Adrenal gland (tissue), 12 donors: ENCODE results near the gene OTC. TPM values are rescaled to one million over a fixed set of nuclear protein-coding genes. Genes with fewer than 3 reads are reported as not detected.
A peak's percentile ranks its signal among the peaks of the same experiment; 100 is the strongest.

ENCODE experiments used
- DNase-seq, 7 donors: peaks; one replicate each; pipeline ENCODE4 v3.0.0-alpha.2; 2019 to 2020
- H3K27ac ChIP-seq, 5 donors: fragments of 200-600 bp; sonication (generic) in 4 of 5; 1 replicate in 3 of 5; 2 replicates in 2 of 5; pipeline versions ENCODE4 v1.5.1 to v1.8.0; 2016 to 2020; ENCODE audit warnings: mild to moderate bottlenecking in 1 of 5
- H3K27me3 ChIP-seq: fragments of 200-600 bp; 2 replicates; pipeline ENCODE4 v1.8.0; 2021
- H3K36me3 ChIP-seq, 2 donors: fragments of 200-600 bp; replicated peaks in 1 of 2; 1 replicate in 1 of 2; 2 replicates in 1 of 2; pipeline versions ENCODE4 v1.5.1 to v1.8.0; 2018 to 2022
- H3K4me1 ChIP-seq, 2 donors: fragments of 200-600 bp; replicated peaks in 1 of 2; 1 replicate in 1 of 2; 2 replicates in 1 of 2; pipeline versions ENCODE4 v1.5.1 to v1.8.0; 2018 to 2021
- H3K4me3 ChIP-seq, 4 donors: fragments of 200-600 bp; sonication (generic) in 3 of 4; one replicate each; pipeline ENCODE4 v1.5.1; 2016 to 2018
- H3K9me3 ChIP-seq, 3 donors: fragments of 200-600 bp; sonication (generic) in 1 of 3; replicated peaks in 1 of 3; 1 replicate in 2 of 3; 2 replicates in 1 of 3; pipeline versions ENCODE4 v1.5.1 to v1.8.0; 2016 to 2021
- CTCF ChIP-seq, 6 experiments: fragments of 450-650 bp in 4 of 6; fragments of 200-600 bp in 2 of 6; sonication (generic) in 1 of 6; IDR thresholded peaks; 1 replicate in 5 of 6; 2 replicates in 1 of 6; pipeline versions ENCODE4 v1.5.1 to v1.8.0; 2016 to 2021; ENCODE audit warnings: antibody characterized with exemption in 6 of 6, mild to moderate bottlenecking in 2 of 6, moderate library complexity in 1 of 6
- POLR2A ChIP-seq, 2 donors: fragments of 450-650 bp; IDR thresholded peaks; one replicate each; pipeline ENCODE4 v1.6.1; 2017; ENCODE audit warnings: antibody characterized with exemption in 2 of 2, mild to moderate bottlenecking in 2 of 2, moderate library complexity in 1 of 2
- WGBS, 4 donors: extraction: QIAGEN DNeasy Blood & Tissue Kit in 2 of 4; methylation state at CpG; one replicate each; pipeline versions ENCODE4 v1.1.5 to v1.1.7; 2013 to 2017; 5-methylcytosine and 5-hydroxymethylcytosine counted together
- intact Hi-C, 2 donors: fragments of 100-400 bp; cut with DNase I; formaldehyde crosslinking; loops; one replicate each; pipeline versions ENCODE4 v1.14.1 to v1.15.0; 2022 to 2023
- polyA plus RNA-seq, 3 donors: library from polyadenylated mRNA; stranded (reverse); fragments of 200-250 nt in 2 of 3; fragments of 350-450 nt in 1 of 3; fragmentation: Illumina TruSeq in 1 of 3; extraction: RNeasy Lipid Tissue Mini Kit (QIAGEN cat#74804) in 1 of 3; gene quantifications; one replicate each; pipeline ENCODE4 v1.2.3, GENCODE V29; 2013 to 2014
- total RNA-seq, 9 donors: library from RNA; depleted of rRNA in 4 of 9; stranded (reverse); fragments of >200 nt in 4 of 9; fragments of 120-200 nt in 1 of 9; fragmentation: NEBNext Ultra II Directional in 1 of 9; extraction: Animal tissue kit (Norgen Biotek cat#: 25700) in 1 of 9; gene quantifications; one replicate each; pipeline versions ENCODE4 v1.1.0 to v1.2.4, GENCODE V29; 2013 to 2023
- donor health status: healthy with polysubstance abuse.
- donor health status: Bipolar disorder and iron deficiency.
- donor health status: DM: yes; HTN: yes; CAD: no.
- donor health status: DM: no; HTN: no; CAD: no.
- donor health status: DM: no; HTN: no; CAD: no.
- donor health status: DM: yes; HTN: yes; CAD: no.

The OTC gene
- total and polyA plus RNA-seq, 12 donors = 0.14 to 0.54 (median 0.21) TPM; not detected in 8

GRCh38 chrX:38379088-38379487 lies 26.7 kb downstream of the OTC start:
- Histone ChIP-seq H3K27ac (no peak overlapping the region), H3K27me3 (peaks cover 19% of the 10 kb centered on the region), H3K4me3 (no peak overlapping the region), H3K36me3 (no peaks in the 10 kb centered on the region), H3K4me1 (no peaks in the 10 kb centered on the region), H3K9me3 (no peaks in the 10 kb centered on the region)
- 92 to 100% (median 97%) methylated on average over 1 of the region's 1 CpG for WGBS, 4 donors
- intact Hi-C loops = no loop called here
- no peak for TF ChIP-seq POLR2A (IDR thresholded peaks at IDR 0.05)
- TF ChIP-seq CTCF (IDR thresholded peaks at IDR 0.05) = no peak
- DNase-seq = no peak

DNA sequence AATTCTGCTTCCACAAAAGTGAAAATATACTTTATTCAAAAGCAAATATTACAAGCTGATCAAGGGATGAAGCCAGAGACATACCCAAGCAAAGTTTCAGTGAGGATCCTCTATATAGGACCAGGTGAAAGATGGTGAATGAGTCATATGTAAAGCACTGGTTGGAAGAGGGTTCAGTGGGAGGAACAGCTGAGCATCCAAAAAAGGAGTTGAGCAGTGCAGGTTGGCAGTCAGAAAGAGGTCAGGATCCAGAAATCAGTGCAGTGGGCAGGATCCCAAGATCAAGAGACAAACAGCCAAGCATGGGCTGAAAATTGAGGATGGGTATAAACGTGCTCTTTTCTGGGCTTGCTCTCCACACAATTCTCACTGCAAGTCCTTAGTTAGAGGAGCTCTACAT lies 30.3 kb downstream of the OTC start:
- Histone ChIP-seq H3K36me3 (no peaks in the 10 kb centered on the region), H3K4me3 (no peak overlapping the region), H3K27ac (no peak overlapping the region), H3K9me3 (no peaks in the 10 kb centered on the region), H3K4me1 (no peaks in the 10 kb centered on the region), H3K27me3 (peaks cover 6% of the 10 kb centered on the region)
- intact Hi-C loops = no loop called here
- TF ChIP-seq CTCF (IDR thresholded peaks at IDR 0.05) (no peak), POLR2A (IDR thresholded peaks at IDR 0.05) (no peak)
- 45 to 74% (median 65%) methylated on average over 1 of the region's 1 CpG for WGBS, 4 donors
- no peak for DNase-seq

DNA sequence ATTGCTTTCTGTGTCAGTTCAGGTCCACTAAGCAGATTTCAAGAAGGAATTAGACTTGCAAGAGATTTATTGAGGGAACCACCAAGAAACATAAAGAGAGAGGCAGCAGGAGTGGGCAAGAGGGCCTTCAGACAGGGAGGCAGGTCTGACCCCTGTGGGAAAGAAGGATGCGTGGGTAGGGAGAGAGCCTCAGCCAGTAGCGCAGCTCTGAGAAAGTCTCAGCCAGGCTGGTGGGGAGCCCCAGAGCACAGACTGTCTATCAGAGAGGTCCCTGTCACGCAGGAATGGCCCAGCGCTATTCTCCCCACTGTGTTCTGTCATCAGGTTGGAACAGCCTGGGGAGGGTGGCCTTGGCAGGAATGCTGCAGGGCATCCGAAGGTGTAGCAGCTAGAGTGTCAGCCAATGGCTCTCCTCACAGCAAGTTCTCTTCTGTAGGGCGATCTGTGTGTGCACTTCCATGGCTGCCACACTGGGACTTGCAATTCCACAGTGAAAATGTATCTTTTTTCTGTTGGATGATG lies 48.0 kb downstream of the OTC start:
- 59 to 90% (median 68%) methylated on average over 4 to 6 of the region's 6 CpGs for WGBS, 4 donors
- intact Hi-C loops = no loop called here
- TF ChIP-seq POLR2A (IDR thresholded peaks at IDR 0.05) = no peak
- TF ChIP-seq CTCF (IDR thresholded peaks at IDR 0.05) = no peak
- peak in 1 of 7 donors; percentile 51 for DNase-seq
- no peaks in the 10 kb centered on the region for H3K4me1 ChIP-seq
- no peaks in the 10 kb centered on the region for H3K9me3 ChIP-seq
- peaks cover 11% of the 10 kb centered on the region for H3K27me3 ChIP-seq
- no peak overlapping the region for H3K27ac ChIP-seq
- H3K4me3 ChIP-seq = no peak overlapping the region
- H3K36me3 ChIP-seq = no peaks in the 10 kb centered on the region

GRCh38 chrX:38402118-38402517 lies 49.7 kb downstream of the OTC start:
- H3K9me3 ChIP-seq = no peaks in the 10 kb centered on the region
- no peaks in the 10 kb centered on the region for H3K36me3 ChIP-seq
- H3K27me3 ChIP-seq = peaks cover 11% of the 10 kb centered on the region
- no peak overlapping the region for H3K4me3 ChIP-seq
- no peak for TF ChIP-seq POLR2A (IDR thresholded peaks at IDR 0.05)
- no peak for TF ChIP-seq CTCF (IDR thresholded peaks at IDR 0.05)
- H3K4me1 ChIP-seq = peaks cover 0 to 4% of the 10 kb centered on the region in 2 donors
- DNase-seq = no peak
- intact Hi-C loops = no loop called here
- H3K27ac ChIP-seq = no peak overlapping the region
